Left ventricle myocardium superior (tissue), 1 donor: ENCODE data around the gene TRHDE. TPM values are rescaled to one million over a fixed set of nuclear protein-coding genes. Genes with fewer than 3 reads are reported as not detected.
"Not testable (repeated sequence)": the region's sequence is repeated elsewhere in the genome, so short reads cannot be mapped to it uniquely, and the experiment has no call there.

Source experiments
- ATAC-seq: fragments of 200-7000 bp; cut with Tn5 transposase; one replicate; pipeline ENCODE4 v1.9.1; 2020; ENCODE audit warnings: mild to moderate bottlenecking, moderate library complexity
- DNase-seq: peaks from one replicate; pipeline ENCODE4 v3.0.0-alpha.2; 2020
- intact Hi-C: fragments of 100-400 bp; cut with micrococcal nuclease; formaldehyde crosslinking; loops from one replicate; pipeline ENCODE4 v1.11.0; 2022
- total RNA-seq: library from RNA; stranded (reverse); fragmentation: NEBNext Ultra II Directional; extraction: Animal tissue kit (Norgen Biotek cat#: 25700); gene quantifications from one replicate; pipeline ENCODE4 v1.2.1, GENCODE V29; 2021
- donor health status: DM: no; HTN: yes; CAD: no; lungs with severe emphysema.

TRHDE gene
- total RNA-seq, 1 donor from 2014 or later = 0.35 TPM

DNA sequence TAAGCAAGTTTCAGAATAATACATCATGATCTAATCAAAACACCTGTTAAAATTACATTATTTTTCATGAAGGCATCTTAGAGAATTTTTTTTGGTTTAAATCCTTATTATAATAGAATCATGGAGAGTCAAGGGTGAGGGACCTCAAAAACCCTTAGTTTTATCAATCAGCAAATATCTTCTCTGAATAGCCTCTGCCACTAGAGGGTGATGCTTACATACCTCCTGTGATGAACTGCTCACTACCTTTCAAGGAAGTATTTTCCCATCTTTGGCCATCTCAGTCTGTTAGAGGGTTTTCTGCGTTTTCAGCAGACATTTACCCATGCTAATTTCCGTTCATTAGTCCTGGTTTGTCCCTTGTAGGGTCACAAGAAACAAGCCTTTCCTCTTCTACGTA is 200.2 kb downstream of the TRHDE start:
- intact Hi-C loops = no loop called here
- ATAC-seq (no peak), DNase-seq (no peak)

- DNase-seq (no peak), ATAC-seq (no peak)
- intact Hi-C loops = no loop called here
Measured at GRCh38 chr12:72476301-72476700, 204.1 kb downstream of the TRHDE start.

- no peak for ATAC-seq
- intact Hi-C loops = no loop called here
- DNase-seq = no peak
Measured at GRCh38 chr12:72485017-72485701, 213.0 kb downstream of the TRHDE start.

DNA sequence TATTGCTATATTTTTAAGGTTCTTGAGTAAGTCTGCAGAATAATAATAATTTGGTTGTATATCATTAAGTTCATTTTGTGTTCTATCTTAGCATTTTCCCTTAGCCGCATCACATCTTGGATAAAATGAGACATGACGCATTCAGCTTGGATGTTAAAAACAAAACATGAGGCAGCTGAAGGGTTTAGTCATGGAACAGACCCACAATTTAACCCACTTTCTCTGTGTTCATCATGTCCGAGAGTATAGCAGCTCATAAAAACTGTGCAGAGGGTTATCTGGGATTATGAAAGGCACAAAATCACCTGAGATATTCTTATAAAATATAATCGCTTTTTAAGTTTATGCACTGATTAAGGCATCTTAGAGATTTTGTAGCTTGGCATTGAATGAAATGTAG is 219.3 kb downstream of the TRHDE start:
- intact Hi-C loops = no loop called here
- ATAC-seq = no peak
- DNase-seq = no peak

- ATAC-seq (no peak), DNase-seq (no peak)
- intact Hi-C loops = no loop called here
Measured at GRCh38 chr12:72493407-72493806, 221.2 kb downstream of the TRHDE start.

- ATAC-seq = no peak
- intact Hi-C loops = no loop called here
- no peak for DNase-seq
Measured at GRCh38 chr12:72498354-72498753, 226.2 kb downstream of the TRHDE start.

GRCh38 chr12:72499244-72499643 is 227.1 kb downstream of the TRHDE start:
- intact Hi-C loops = no loop called here
- DNase-seq = no peak
- no peak for ATAC-seq

GRCh38 chr12:72502546-72502945 is 230.4 kb downstream of the TRHDE start:
- no peak for DNase-seq
- ATAC-seq = no peak
- intact Hi-C loops = no loop called here

DNA sequence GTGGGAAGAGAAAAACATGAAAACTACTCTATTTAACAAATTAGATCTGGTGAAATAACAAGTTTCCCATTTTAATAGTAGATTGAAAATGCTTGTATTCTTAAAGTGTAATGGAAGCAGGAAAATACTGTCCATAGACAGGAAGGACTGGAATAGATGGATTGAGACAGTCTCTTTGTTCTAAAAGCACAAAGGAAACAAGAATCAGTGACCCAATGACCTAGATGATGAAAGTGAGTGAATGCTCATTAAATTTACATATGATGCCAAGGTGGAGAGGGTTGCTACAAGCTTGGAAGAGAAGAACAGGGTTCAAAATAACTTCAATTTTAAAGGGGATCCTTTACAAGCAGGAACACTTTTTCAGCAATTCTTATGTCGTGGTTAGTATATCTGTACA is 233.1 kb downstream of the TRHDE start:
- intact Hi-C loops = no loop called here
- ATAC-seq = no peak
- no peak for DNase-seq

DNA sequence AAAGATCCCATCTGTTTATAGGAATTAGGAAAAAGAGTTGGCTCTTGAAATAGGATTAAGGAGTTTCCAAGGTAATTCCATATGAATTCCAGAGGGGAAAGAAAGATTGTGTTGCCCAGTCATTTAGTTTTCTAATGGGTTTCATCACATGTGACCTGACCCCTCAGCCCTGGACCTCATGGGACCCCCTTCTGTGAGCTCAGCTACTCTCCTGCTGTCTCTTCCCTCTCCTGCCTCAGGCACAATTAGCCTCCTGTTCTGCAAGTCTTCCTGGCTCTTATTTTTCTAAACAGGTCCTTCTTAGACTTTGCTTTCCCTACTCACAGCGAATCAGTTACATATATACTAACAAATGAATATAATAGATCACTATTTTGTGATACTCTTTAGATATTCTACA is 237.7 kb downstream of the TRHDE start:
- ATAC-seq = no peak
- intact Hi-C loops = no loop called here
- no peak for DNase-seq

DNA sequence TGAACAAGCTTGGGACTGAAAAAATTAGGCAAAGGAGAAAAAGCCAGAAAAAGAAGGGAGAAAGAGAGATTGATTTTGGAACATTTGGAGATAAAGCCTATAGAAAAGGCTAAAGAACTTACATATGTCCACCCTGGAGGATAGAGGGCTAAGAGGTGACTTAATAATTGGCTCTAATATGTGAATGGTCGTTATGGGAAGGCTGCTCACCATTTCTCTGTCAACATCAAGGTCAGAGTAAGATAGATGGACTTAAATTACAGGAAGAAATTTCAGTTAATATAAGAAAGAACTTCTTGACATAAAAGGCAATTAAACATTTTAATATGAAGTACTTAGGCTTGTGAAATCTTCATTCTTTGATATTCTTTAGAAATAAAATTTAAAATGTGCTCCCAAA is 238.6 kb downstream of the TRHDE start:
- intact Hi-C loops = no loop called here
- ATAC-seq (no peak), DNase-seq (no peak)

- DNase-seq = no peak
- intact Hi-C loops = no loop called here
- no peak for ATAC-seq
Measured at GRCh38 chr12:72511498-72511897, 239.3 kb downstream of the TRHDE start.

DNA sequence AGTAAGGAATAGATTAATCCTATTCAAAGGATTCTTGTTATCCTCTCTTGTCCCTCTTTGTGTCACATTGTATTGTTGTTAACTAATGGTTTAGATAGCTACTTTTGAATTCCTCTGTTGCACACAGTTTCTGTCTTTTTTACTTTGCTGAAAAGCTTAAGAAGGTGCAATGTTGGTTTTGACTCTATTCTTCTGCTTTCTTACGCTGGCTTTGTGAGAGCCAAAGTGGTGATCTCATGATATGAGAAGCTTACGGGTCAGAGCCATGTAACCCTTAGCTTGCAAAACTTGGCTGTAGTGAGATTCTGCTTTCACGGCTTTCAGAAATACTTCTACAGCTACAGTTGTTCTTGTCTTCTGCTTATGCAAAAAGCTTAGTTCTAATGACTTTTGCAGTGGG is 239.7 kb downstream of the TRHDE start:
- no peak for DNase-seq
- no peak for ATAC-seq
- intact Hi-C loops = no loop called here

- ATAC-seq, DNase-seq, intact Hi-C loops: not testable (repeated sequence)
Measured at GRCh38 chr12:72520044-72520678, 248.0 kb downstream of the TRHDE start.

GRCh38 chr12:72521326-72521725 is 249.2 kb downstream of the TRHDE start:
- intact Hi-C loops = no loop called here
- DNase-seq = no peak
- no peak for ATAC-seq

GRCh38 chr12:72522411-72522810 is 250.2 kb downstream of the TRHDE start:
- DNase-seq (no peak), ATAC-seq (no peak)
- intact Hi-C loops = no loop called here

GRCh38 chr12:72523754-72524153 is 251.6 kb downstream of the TRHDE start:
- ATAC-seq (no peak), DNase-seq (no peak)
- intact Hi-C loops = no loop called here

GRCh38 chr12:72535212-72535990 is 263.2 kb downstream of the TRHDE start:
- DNase-seq (no peak), ATAC-seq (no peak)
- intact Hi-C loops = no loop called here

- intact Hi-C loops = no loop called here
- ATAC-seq (no peak), DNase-seq (no peak)
Measured at GRCh38 chr12:72540811-72541210, 268.6 kb downstream of the TRHDE start.

- no peak for ATAC-seq
- intact Hi-C loops = no loop called here
- no peak for DNase-seq
Measured at GRCh38 chr12:72543777-72544467, 271.8 kb downstream of the TRHDE start.
